ENCODE measurements around the gene TRAF3IP1.
"Not testable (repeated sequence)": the region's sequence is repeated elsewhere in the genome, so short reads cannot be mapped to it uniquely, and the experiment has no call there.

The TRAF3IP1 gene

GRCh38 chr2:238381341-238382115 is 61.2 kb downstream of the TRAF3IP1 start:
- DNase-seq (ENCODE audit: low read depth): no peak

GRCh38 chr2:238382381-238382781 is 62.1 kb downstream of the TRAF3IP1 start:
- no peak for DNase-seq (ENCODE audit: low read depth)

GRCh38 chr2:238383135-238383534 is 62.8 kb downstream of the TRAF3IP1 start:
- DNase-seq (ENCODE audit: low read depth): no peak

GRCh38 chr2:238383743-238384380 is 63.5 kb downstream of the TRAF3IP1 start:
- DNase-seq (ENCODE audit: low read depth): no peak

- DNase-seq (ENCODE audit: low read depth): no peak
Measured at GRCh38 chr2:238387332-238387731, 67.0 kb downstream of the TRAF3IP1 start.

GRCh38 chr2:238388794-238389193 is 68.5 kb downstream of the TRAF3IP1 start:
- DNase-seq (ENCODE audit: low read depth): no peak

GRCh38 chr2:238389988-238390589 is 69.8 kb downstream of the TRAF3IP1 start:
- no peak for DNase-seq (ENCODE audit: low read depth)

GRCh38 chr2:238391042-238391689 is 70.8 kb downstream of the TRAF3IP1 start:
- no peak for DNase-seq (ENCODE audit: low read depth)

- DNase-seq (ENCODE audit: low read depth): no peak
Measured at GRCh38 chr2:238396663-238397062, 76.3 kb downstream of the TRAF3IP1 start.

- DNase-seq (ENCODE audit: low read depth): no peak
Measured at GRCh38 chr2:238397356-238397755, 77.0 kb downstream of the TRAF3IP1 start.

- DNase-seq (ENCODE audit: low read depth): no peak
Measured at GRCh38 chr2:238398577-238398976, 78.3 kb downstream of the TRAF3IP1 start.

- no peak for DNase-seq (ENCODE audit: low read depth)
Measured at GRCh38 chr2:238399094-238399493, 78.8 kb downstream of the TRAF3IP1 start.

- DNase-seq (ENCODE audit: low read depth): no peak
Measured at GRCh38 chr2:238401551-238401950, 81.2 kb downstream of the TRAF3IP1 start.

- no peak for DNase-seq (ENCODE audit: low read depth)
Measured at GRCh38 chr2:238403632-238404405, 83.5 kb downstream of the TRAF3IP1 start.

GRCh38 chr2:238404406-238405216 is 84.3 kb downstream of the TRAF3IP1 start:
- DNase-seq (ENCODE audit: low read depth): no peak

GRCh38 chr2:238405217-238405555 is 84.9 kb downstream of the TRAF3IP1 start:
- DNase-seq (ENCODE audit: low read depth): not testable (repeated sequence)

- no peak for DNase-seq (ENCODE audit: low read depth)
Measured at GRCh38 chr2:238406221-238406997, 86.1 kb downstream of the TRAF3IP1 start.

GRCh38 chr2:238406998-238407285 is 86.6 kb downstream of the TRAF3IP1 start:
- no peak for DNase-seq (ENCODE audit: low read depth)

GRCh38 chr2:238407566-238407965 is 87.2 kb downstream of the TRAF3IP1 start:
- DNase-seq (ENCODE audit: low read depth): no peak

GRCh38 chr2:238408615-238409340 is 88.5 kb downstream of the TRAF3IP1 start:
- DNase-seq (ENCODE audit: low read depth): no peak

Measured in GM04504 (cell line).